ENCODE results near the gene LRRC2.

The LRRC2 gene

GRCh38 chr3:46603446-46604046 is 37.4 kb upstream of the LRRC2 start:
- Histone ChIP-seq H3K4me3 (replicated peaks; ENCODE audit: insufficient read depth, low read length) (no peak overlapping the region), H3K27ac (replicated peaks) (no peak overlapping the region), H3K27me3 (ENCODE audit: insufficient read depth, poor library complexity, severe bottlenecking) (no peaks in the 10 kb centered on the region)
- no peak for TF ChIP-seq CTCF (IDR thresholded peaks at IDR 0.05; ENCODE audit: insufficient read depth, low read length)
- TF ChIP-seq REST (IDR thresholded peaks at IDR 0.05; ENCODE audit: insufficient replicate concordance, low read depth): no peak
- no peak for TF ChIP-seq SPI1 (IDR thresholded peaks at IDR 0.05; ENCODE audit: borderline replicate concordance, low read depth)
- TF ChIP-seq POLR2AphosphoS5 (IDR thresholded peaks at IDR 0.05; ENCODE audit: low read depth): no peak
- no peak for TF ChIP-seq GABPA (IDR thresholded peaks at IDR 0.05; ENCODE audit: low read depth)
- no peak for DNase-seq (ENCODE audit: low read depth in 1 of 2, low spot score in 1 of 2)

- no peak for DNase-seq (ENCODE audit: low read depth in 1 of 2, low spot score in 1 of 2)
- Histone ChIP-seq H3K27me3 (ENCODE audit: insufficient read depth, poor library complexity, severe bottlenecking) (no peaks in the 10 kb centered on the region), H3K27ac (replicated peaks) (no peak overlapping the region), H3K4me3 (replicated peaks; ENCODE audit: insufficient read depth, low read length) (no peak overlapping the region)
- no peak for TF ChIP-seq GABPA (IDR thresholded peaks at IDR 0.05; ENCODE audit: low read depth)
- TF ChIP-seq POLR2AphosphoS5 (IDR thresholded peaks at IDR 0.05; ENCODE audit: low read depth): no peak
- no peak for TF ChIP-seq REST (IDR thresholded peaks at IDR 0.05; ENCODE audit: insufficient replicate concordance, low read depth)
- TF ChIP-seq CTCF (IDR thresholded peaks at IDR 0.05; ENCODE audit: insufficient read depth, low read length): no peak
- TF ChIP-seq SPI1 (IDR thresholded peaks at IDR 0.05; ENCODE audit: borderline replicate concordance, low read depth): no peak
Measured at GRCh38 chr3:46599590-46599989, 33.5 kb upstream of the LRRC2 start.

- H3K4me3 ChIP-seq (replicated peaks; ENCODE audit: insufficient read depth, low read length): no peak overlapping the region
- TF ChIP-seq POLR2AphosphoS5 (IDR thresholded peaks at IDR 0.05; ENCODE audit: low read depth): no peak
- no peak for TF ChIP-seq SPI1 (IDR thresholded peaks at IDR 0.05; ENCODE audit: borderline replicate concordance, low read depth)
- no peak for TF ChIP-seq REST (IDR thresholded peaks at IDR 0.05; ENCODE audit: insufficient replicate concordance, low read depth)
- DNase-seq (ENCODE audit: low read depth in 1 of 2, low spot score in 1 of 2): no peak
- no peak overlapping the region for H3K27ac ChIP-seq (replicated peaks)
- no peaks in the 10 kb centered on the region for H3K27me3 ChIP-seq (ENCODE audit: insufficient read depth, poor library complexity, severe bottlenecking)
Measured at GRCh38 chr3:46595819-46596314, 29.8 kb upstream of the LRRC2 start.

All from HL-60 (cell line).